GM12892 (cell line): ENCODE measurements around the gene ZNF697.
"Not testable (repeated sequence)": the region's sequence is repeated elsewhere in the genome, so short reads cannot be mapped to it uniquely, and the experiment has no call there.

Source experiments
- POLR2A ChIP-seq: IDR thresholded peaks from 2 replicates; pipeline ENCODE4 v1.6.1; 2011; ENCODE audit warnings: low read depth, low read length, control low read depth
- POLR2AphosphoS5 ChIP-seq: IDR thresholded peaks from 2 replicates; pipeline ENCODE4 v1.6.1; 2011; ENCODE audit warnings: low read depth, low read length, control low read depth

DNA sequence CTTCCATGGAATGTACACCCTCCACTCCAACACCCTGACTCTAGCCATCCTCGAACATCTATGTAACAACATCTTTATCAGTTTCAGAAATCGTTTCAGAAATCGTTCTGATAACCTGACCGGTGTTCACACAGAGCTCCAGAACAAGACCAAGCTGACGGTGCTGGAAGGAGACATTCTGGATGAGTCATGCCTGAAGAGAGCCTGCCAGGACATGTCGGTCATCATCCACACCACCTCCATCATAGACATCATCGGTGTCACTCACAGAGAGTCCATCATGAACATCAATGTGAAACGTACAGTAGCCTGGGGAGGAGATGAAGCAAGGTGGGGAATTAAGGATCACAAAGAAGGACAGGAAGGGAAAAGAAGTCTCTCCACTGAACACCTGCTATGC lies 43.0 kb downstream of the ZNF697 start:
- TF ChIP-seq POLR2A, POLR2AphosphoS5: not testable (repeated sequence)
